GM18511 (cell line): ENCODE results near the gene SPEM2.

ENCODE experiments used
- ATAC-seq: cut with Tn5 transposase; IDR thresholded peaks from one replicate; pipeline ENCODE4 v1.9.1; 2021; ENCODE audit warnings: mild to moderate bottlenecking, moderate library complexity; ENCODE audit not compliant: unreplicated experiment

SPEM2 gene

DNA sequence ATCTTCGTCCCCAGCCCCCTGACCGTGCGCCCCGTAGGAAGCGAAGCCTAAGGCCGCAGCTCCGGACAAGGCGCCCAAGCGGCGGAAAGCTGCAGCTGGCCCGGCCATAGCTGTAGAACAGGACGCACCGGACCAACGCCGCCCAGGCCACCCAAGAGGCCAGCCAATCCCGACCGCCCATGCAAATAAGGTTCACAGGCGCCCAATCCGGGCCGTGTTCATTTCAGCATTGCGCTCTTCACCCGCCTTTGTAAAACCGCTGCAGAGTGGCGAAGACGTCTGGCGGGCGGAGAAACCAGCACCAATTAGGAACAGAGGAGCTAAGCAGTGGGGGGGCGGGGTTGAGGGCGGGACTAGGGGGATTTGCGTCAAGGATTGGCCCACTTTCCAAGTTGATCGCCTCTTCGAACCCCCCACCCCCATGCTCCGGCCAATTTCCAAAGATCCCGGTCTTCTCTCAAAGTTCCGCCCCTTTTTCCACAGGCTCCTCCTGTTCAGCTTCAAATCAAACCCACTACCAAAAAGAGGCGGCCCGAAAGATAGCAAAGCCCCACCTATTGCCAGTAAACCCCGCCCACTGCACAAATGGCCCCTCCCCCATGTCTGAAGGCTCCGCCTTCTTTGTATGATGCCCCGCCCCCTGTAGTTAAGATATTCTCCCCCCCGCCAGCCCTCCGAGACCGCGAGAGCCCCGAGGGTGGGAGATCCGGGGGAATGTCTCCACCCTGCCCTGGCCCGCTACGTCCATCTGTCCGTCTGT is 21.3 kb upstream of the SPEM2 start, which contains the start of gene TMEM256:
Gene TMEM256 (minus strand): TSS at position 121 of the 760 bp plus-strand sequence. CDS start 13 bp downstream, at position 108.
- peak; percentile 88 for ATAC-seq

DNA sequence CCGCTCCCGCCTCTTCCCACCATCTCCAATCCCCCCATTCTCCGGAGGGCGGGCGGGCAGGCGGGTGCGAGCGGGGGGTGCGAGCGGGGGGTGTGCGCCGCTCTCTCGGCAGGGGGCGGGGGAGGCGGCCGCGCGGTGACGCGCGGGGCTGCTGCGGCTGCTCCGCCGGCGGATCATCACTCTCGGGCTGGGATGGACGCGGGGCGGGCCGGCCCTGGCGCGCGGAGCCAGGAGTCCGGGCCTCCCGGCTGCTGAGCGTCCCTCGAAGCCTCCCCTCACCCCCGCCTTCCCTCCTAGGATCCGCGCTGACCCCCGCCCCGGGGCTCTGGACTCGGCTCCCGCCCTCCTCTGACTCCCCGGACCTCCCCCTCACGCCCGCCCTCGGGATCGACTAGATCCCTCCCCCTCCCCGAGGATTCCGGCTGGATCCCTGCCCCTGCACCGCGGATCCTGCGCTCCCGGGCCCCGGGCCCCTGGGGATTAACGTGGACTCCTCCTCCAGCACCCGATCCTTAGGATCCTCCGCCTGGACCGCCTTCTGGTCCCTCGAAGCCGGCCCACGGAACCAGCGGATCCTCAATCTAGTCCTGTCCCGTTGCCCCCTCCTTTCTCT is 20.6 kb upstream of the SPEM2 start:
- peak; percentile 25 for ATAC-seq

DNA sequence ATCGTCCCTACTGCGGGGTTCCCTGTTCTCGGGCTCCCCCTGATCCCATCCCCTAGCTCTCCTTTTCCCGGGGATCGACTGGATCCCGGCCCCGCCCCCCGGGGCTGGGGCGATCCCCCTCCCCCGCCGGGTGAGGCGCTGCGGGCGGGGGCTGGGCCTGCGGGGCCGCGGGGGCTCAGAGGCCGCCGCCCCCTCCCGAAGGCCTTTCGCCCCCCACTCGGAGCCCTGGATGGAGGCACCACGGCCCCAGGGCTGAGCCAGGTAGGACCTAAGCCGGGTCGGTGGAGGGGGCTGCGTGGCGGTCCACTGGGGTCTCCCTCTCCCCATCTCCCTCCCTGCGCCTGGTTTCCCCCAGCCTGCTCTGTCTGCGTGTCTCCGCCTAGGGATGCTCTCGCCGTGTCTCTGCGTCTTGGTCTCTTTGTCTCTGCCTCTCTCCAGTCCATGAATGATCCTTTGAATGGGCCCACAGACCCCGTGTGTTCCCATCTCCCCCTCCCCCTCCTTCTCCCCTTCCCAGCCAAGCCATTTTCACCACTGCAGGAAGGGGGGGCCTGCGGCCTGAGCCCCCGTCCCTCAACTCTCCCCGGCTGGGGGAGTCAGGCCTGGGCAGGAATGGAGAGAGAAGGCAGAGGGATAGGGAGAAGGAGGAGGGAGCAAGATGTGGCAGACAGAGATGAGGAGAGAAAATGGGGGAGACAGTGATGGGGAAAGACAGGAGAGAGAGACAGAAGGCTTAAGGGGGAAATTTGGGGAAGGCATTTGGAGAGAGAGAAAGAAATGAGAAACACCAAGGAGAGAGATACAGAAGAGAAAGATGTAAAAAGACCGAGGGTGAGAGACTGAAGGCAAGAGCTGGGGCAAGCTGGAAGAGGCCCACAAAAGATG is 19.8 kb upstream of the SPEM2 start:
- ATAC-seq: no peak

DNA sequence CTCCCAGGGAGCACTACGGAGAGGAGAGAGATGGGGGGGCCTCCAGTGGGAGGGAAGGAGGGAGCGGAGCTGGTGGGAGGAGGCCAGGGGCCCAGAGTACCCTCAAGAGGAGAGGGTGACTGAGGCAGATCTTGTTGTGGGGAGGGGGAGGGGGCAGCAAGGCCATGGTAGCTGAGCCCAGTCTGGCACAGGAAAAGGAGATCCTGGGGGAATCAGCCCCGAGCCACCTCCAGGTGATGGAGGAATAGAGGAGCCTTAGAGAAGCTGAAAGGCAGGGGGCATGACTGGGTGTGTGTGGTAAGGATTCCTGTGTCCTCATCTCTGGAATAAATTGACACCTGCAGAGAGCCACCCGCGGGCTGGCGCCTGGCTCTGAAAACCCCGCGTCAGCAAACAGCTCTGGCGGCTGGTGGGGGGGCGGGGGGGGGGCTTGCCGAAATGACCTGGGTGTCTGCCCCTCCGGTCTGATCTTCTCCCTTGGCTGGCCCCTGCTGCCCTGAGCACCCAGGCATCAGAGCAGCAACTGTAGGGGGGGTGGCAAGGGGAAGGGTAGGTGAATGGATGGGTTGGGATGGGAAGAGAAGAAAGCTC is 19.1 kb upstream of the SPEM2 start:
- ATAC-seq: no peak

DNA sequence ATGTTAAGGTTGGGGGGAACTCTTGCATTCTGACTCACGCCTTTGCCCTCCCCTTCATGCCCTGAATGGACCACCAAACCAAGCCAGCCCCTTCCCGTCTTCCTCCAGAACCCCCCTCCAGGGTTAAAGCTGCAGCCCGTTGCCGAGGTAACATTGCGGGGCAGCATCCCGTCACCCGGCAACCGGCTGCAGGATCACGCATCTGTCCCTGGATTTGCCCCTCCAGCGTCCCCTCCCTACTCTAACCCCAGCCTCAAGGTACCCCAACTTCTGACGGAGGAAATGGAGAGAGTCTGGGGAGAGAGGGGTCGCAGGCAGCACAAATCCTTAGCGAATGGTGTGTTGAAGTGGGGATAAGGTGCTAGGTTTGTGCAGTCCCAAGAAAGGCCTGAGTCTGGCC is 18.3 kb upstream of the SPEM2 start:
- no peak for ATAC-seq

- ATAC-seq: no peak
These were observed 17.7 kb upstream of the SPEM2 start, which contains the start of gene NLGN2 for GRCh38 chr17:7407485-7408251. Gene NLGN2, plus strand, starts transcription at chr17:7407845. Its CDS starts 411 bp downstream, at chr17:7408256.

DNA sequence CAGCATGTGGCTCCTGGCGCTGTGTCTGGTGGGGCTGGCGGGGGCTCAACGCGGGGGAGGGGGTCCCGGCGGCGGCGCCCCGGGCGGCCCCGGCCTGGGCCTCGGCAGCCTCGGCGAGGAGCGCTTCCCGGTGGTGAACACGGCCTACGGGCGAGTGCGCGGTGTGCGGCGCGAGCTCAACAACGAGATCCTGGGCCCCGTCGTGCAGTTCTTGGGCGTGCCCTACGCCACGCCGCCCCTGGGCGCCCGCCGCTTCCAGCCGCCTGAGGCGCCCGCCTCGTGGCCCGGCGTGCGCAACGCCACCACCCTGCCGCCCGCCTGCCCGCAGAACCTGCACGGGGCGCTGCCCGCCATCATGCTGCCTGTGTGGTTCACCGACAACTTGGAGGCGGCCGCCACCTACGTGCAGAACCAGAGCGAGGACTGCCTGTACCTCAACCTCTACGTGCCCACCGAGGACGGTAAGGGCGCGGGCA is 17.1 kb upstream of the SPEM2 start:
- ATAC-seq: no peak

GRCh38 chr17:7408863-7409262 is 16.6 kb upstream of the SPEM2 start:
- no peak for ATAC-seq

- no peak for ATAC-seq
These were observed 15.7 kb upstream of the SPEM2 start for GRCh38 chr17:7409716-7410115.

GRCh38 chr17:7410634-7411426 is 14.6 kb upstream of the SPEM2 start:
- ATAC-seq: no peak

DNA sequence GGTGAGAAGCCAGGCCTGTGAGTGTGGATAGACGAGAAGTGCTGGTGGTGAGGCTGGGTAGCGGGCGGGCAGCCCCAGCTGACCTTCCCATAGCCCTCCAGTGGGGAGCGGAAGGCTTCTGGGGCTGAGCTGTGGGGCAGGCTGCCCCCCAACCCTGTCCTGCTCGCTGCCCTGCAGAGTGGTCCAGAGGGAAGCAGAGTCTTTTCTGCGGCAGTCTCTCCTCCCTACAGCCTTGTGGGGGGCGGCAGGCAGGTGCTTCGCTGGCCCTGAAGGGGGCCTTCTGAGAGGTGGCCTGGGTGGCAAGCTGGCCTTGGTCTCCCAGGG is 14.0 kb upstream of the SPEM2 start:
- no peak for ATAC-seq

GRCh38 chr17:7413346-7413985 is 11.9 kb upstream of the SPEM2 start:
- ATAC-seq: no peak

- ATAC-seq: no peak
These were observed 10.6 kb upstream of the SPEM2 start for GRCh38 chr17:7414837-7415236.

DNA sequence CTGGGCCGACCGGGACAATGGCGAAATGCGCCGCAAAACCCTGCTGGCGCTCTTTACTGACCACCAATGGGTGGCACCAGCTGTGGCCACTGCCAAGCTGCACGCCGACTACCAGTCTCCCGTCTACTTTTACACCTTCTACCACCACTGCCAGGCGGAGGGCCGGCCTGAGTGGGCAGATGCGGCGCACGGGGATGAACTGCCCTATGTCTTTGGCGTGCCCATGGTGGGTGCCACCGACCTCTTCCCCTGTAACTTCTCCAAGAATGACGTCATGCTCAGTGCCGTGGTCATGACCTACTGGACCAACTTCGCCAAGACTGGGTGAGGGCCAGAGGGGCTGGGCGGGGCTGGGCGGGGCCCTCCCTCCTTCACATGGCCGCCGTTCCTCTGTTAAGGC is 9.6 kb upstream of the SPEM2 start:
- ATAC-seq: no peak

- ATAC-seq: no peak
These were observed 9.1 kb upstream of the SPEM2 start for GRCh38 chr17:7416323-7416722.

- ATAC-seq: no peak
These were observed 8.3 kb upstream of the SPEM2 start for GRCh38 chr17:7417056-7417655.

DNA sequence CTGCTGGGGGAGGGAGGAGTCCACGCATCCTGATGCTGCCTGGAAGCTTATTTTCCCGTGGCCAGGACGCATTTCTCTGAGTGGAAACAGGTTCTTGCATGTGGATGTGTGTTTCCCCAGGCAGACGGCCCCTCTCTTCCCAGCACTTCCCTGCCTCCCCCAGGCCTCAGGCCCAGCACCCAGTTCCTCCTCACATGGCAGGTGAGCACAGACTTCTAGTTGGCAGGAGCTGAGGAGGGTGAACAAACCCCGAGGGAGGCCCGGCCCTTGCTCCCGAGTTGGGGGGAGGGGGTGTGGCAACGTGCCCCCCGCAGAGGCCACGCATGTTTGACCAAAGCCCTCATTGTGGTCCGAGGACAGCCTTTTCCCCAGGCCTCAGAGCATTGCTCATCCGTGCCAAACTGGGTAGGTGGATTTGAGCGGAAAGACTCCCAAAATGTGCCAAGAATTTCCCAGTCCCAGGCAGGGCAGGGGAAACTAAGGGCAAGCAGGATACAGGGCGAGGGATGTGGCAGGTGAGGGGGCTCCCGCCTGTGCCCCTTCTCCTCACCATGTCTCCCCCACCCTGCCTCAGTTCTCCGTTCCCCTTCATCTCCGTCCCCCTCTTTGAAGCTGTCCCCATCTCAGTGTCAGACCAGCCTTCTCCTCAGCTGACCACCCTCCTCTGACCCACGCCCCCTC is 6.8 kb upstream of the SPEM2 start:
- no peak for ATAC-seq
